ENCODE results near the gene TMEM109. TPM values are rescaled to one million over a fixed set of nuclear protein-coding genes. Genes with fewer than 3 reads are reported as not detected.
A peak's percentile ranks its signal among the peaks of the same experiment; 100 is the strongest.

The TMEM109 gene
- total RNA-seq, 2 experiments from 2014 or later, result 106 to 121 TPM

GRCh38 chr11:60964801-60965200, 50.8 kb downstream of the TMEM109 start:
- Mint-ChIP-seq H3K9me3 (ENCODE audit: low read depth) (peaks cover 9% of the 10 kb centered on the region), H3K36me3 (no peaks in the 10 kb centered on the region), H3K4me3 (no peak overlapping the region), H3K4me1 (peaks cover 3% of the 10 kb centered on the region), H3K27me3 (peaks cover 28% of the 10 kb centered on the region), H3K27ac (no peak overlapping the region)
- DNase-seq, result no peak
- no peak for ATAC-seq
- CTCF ChIA-PET, result interaction anchor here (1.0 to 1.2 kb wide), 2 partner anchors 49 to 222 kb away, joined by 3 to 4 read pairs; no protein-coding TSS in a partner anchor

GRCh38 chr11:60966890-60967289, 52.9 kb downstream of the TMEM109 start:
- DNase-seq (no peak), ATAC-seq (no peak)
- H3K9me3 Mint-ChIP-seq (ENCODE audit: low read depth), result peaks cover 9% of the 10 kb centered on the region
- no peaks in the 10 kb centered on the region for H3K36me3 Mint-ChIP-seq
- CTCF ChIA-PET, result interaction anchor here (0.6 to 0.9 kb wide), 2 partner anchors 660 to 1658 kb away, joined by 3 read pairs; no protein-coding TSS in a partner anchor
- peaks cover 9% of the 10 kb centered on the region for H3K27me3 Mint-ChIP-seq
- peaks cover 20% of the 10 kb centered on the region for H3K4me1 Mint-ChIP-seq
- no peak overlapping the region for H3K27ac Mint-ChIP-seq
- no peak overlapping the region for H3K4me3 Mint-ChIP-seq

- peaks cover 7% of the 10 kb centered on the region for H3K36me3 Mint-ChIP-seq
- no peak overlapping the region for H3K27ac Mint-ChIP-seq
- H3K4me3 Mint-ChIP-seq, result no peak overlapping the region
- CTCF ChIA-PET, result interaction anchor here (0.7 to 1.1 kb wide), 4 partner anchors 14 to 158 kb away, joined by 3 read pairs; no protein-coding TSS in a partner anchor
- peaks cover 9% of the 10 kb centered on the region for H3K9me3 Mint-ChIP-seq (ENCODE audit: low read depth)
- peaks cover 4% of the 10 kb centered on the region for H3K27me3 Mint-ChIP-seq
- DNase-seq (no peak), ATAC-seq (no peak)
- H3K4me1 Mint-ChIP-seq, result peaks cover 20% of the 10 kb centered on the region
Measured at GRCh38 chr11:60968223-60968622, 54.3 kb downstream of the TMEM109 start.

- H3K27ac Mint-ChIP-seq, result peak overlapping the region; percentile 28
- ATAC-seq (peak; percentile 59), DNase-seq (peak; percentile 88)
- H3K4me3 Mint-ChIP-seq, result peak overlapping the region; percentile 80
- CTCF ChIA-PET, result interaction anchor here (0.5 to 2.3 kb wide), 24 partner anchors 10 to 422 kb away, joined by 3 to 9 read pairs (median 3); partner anchors contain the start of genes CD5, TMEM216, VPS37C and VWCE
- peaks cover 16% of the 10 kb centered on the region for H3K36me3 Mint-ChIP-seq
- peaks cover 9% of the 10 kb centered on the region for H3K9me3 Mint-ChIP-seq (ENCODE audit: low read depth)
- H3K4me1 Mint-ChIP-seq, result peaks cover 29% of the 10 kb centered on the region
- peaks cover 4% of the 10 kb centered on the region for H3K27me3 Mint-ChIP-seq
Measured at GRCh38 chr11:60970369-60970774, 56.4 kb downstream of the TMEM109 start.

GRCh38 chr11:60970890-60971289, 56.9 kb downstream of the TMEM109 start:
- H3K27me3 Mint-ChIP-seq, result peaks cover 4% of the 10 kb centered on the region
- ATAC-seq (no peak), DNase-seq (no peak)
- CTCF ChIA-PET, result interaction anchor here (0.7 to 2.3 kb wide), 25 partner anchors 8 to 421 kb away, joined by 3 to 9 read pairs (median 3); partner anchors contain the start of genes TMEM216, VPS37C and VWCE
- peaks cover 16% of the 10 kb centered on the region for H3K36me3 Mint-ChIP-seq
- peaks cover 32% of the 10 kb centered on the region for H3K4me1 Mint-ChIP-seq
- H3K27ac Mint-ChIP-seq, result peak overlapping the region; percentile 93
- peak overlapping the region; percentile 80 for H3K4me3 Mint-ChIP-seq
- peaks cover 9% of the 10 kb centered on the region for H3K9me3 Mint-ChIP-seq (ENCODE audit: low read depth)

GRCh38 chr11:60971520-60971919, 57.6 kb downstream of the TMEM109 start, which contains the start of gene CD6:
Gene CD6 (plus strand): TSS chr11:60971680. CDS start chr11:60971866, 186 bp downstream.
- CTCF ChIA-PET, result interaction anchor here (0.5 to 2.3 kb wide), 18 partner anchors 9 to 420 kb away, joined by 3 to 9 read pairs (median 3); partner anchors contain the start of gene TMEM216
- peak within 1 kb of the TSS; percentile 80 for H3K4me3 Mint-ChIP-seq
- ATAC-seq, result peak; percentile 65
- DNase-seq, result peak; percentile 87
- peaks cover 37% of the 10 kb centered on the region for H3K4me1 Mint-ChIP-seq
- H3K36me3 Mint-ChIP-seq, result peaks cover 22% of the 10 kb centered on the region
- peak within 1 kb of the TSS; percentile 93 for H3K27ac Mint-ChIP-seq
- H3K27me3 Mint-ChIP-seq, result peaks cover 4% of the 10 kb centered on the region
- H3K9me3 Mint-ChIP-seq (ENCODE audit: low read depth), result peaks cover 9% of the 10 kb centered on the region

- H3K36me3 Mint-ChIP-seq, result peaks cover 26% of the 10 kb centered on the region
- peak; percentile 41 for ATAC-seq
- H3K9me3 Mint-ChIP-seq (ENCODE audit: low read depth), result peaks cover 9% of the 10 kb centered on the region
- CTCF ChIA-PET, result interaction anchor here (1.0 to 1.4 kb wide), 5 partner anchors 12 to 115 kb away, joined by 3 to 4 read pairs (median 4); no protein-coding TSS in a partner anchor
- peak overlapping the region; percentile 93 for H3K27ac Mint-ChIP-seq
- H3K4me3 Mint-ChIP-seq, result peak overlapping the region; percentile 80
- peaks cover 4% of the 10 kb centered on the region for H3K27me3 Mint-ChIP-seq
- peaks cover 45% of the 10 kb centered on the region for H3K4me1 Mint-ChIP-seq
- peak; percentile 73 for DNase-seq
Measured at GRCh38 chr11:60972182-60973030, 58.4 kb downstream of the TMEM109 start.

Other genes starting within 250 kb of the TMEM109 start
- not detected for gene MS4A8, start 214.5 kb upstream of the TMEM109 start, total RNA-seq
- gene MS4A18, start 189.4 kb upstream of the TMEM109 start, total RNA-seq, result not detected
- not detected for gene MS4A15, start 157.3 kb upstream of the TMEM109 start, total RNA-seq
- gene MS4A10, start 128.8 kb upstream of the TMEM109 start, total RNA-seq, result not detected
- gene CCDC86, start 72.0 kb upstream of the TMEM109 start, total RNA-seq, result 10 to 100 TPM; 26.5 to 40.8 TPM
- 1 to 10 TPM; 1.1 to 3.7 TPM for gene PTGDR2, start 58.2 kb upstream of the TMEM109 start, total RNA-seq
- gene ZP1, start 46.6 kb upstream of the TMEM109 start, total RNA-seq, result not detected
- 100 to 1,000 TPM; 125 to 144 TPM for gene PRPF19, start 7.6 kb upstream of the TMEM109 start, total RNA-seq
- under 1 TPM; 0.52 to 0.93 TPM for gene TMEM132A, start 10.3 kb downstream of the TMEM109 start, total RNA-seq
- under 1 TPM; 0.30 to 0.96 TPM for gene SLC15A3, start 38.0 kb downstream of the TMEM109 start, total RNA-seq
- 100 to 1,000 TPM; 152 to 181 TPM for gene CD6, start 57.5 kb downstream of the TMEM109 start, total RNA-seq
- gene CD5, start 188.3 kb downstream of the TMEM109 start, total RNA-seq, result 100 to 1,000 TPM; 134 to 152 TPM
- 1 to 10 TPM; 5.4 to 5.6 TPM for gene VPS37C, start 247.3 kb downstream of the TMEM109 start, total RNA-seq